Activated CD8-positive, alpha-beta memory T cell treated with anti-CD3 and anti-CD28 coated beads, Interleukin-2, amount 50 U/mL, for 24 hours (primary cell): Measurements from ENCODE around the gene RB1.

Experiments used
- DNase-seq: peaks from one replicate; pipeline ENCODE4 v3.0.0-alpha.2; 2020; ENCODE audit errors: extremely low read depth

Gene RB1

DNA sequence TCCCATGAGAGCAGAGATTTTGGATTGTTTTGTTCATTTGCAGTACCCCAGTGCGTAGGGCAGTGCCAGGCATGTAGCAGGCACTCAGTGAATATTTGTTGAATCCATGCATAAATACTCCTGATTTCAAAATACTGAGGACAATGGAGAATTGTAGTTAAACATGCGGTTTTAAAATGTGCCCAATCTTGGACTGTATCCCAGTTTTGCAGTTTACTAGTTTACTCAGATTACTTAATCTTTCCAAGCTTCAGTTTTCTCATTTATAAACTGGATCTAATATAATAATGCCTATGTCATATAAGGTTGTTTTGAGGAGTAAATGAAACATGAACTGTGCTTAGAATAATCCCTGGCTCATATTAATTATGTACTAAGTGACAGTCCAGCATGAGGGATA is 190.3 kb downstream of the RB1 start:
- DNase-seq: no peak

- DNase-seq: no peak
Observed at GRCh38 chr13:48494874-48495273, 191.3 kb downstream of the RB1 start.

- DNase-seq: no peak
Observed at GRCh38 chr13:48496271-48497161, 193.0 kb downstream of the RB1 start.

GRCh38 chr13:48497669-48498068 is 194.1 kb downstream of the RB1 start:
- no peak for DNase-seq

- no peak for DNase-seq
Observed at GRCh38 chr13:48500652-48501197, 197.2 kb downstream of the RB1 start.

DNA sequence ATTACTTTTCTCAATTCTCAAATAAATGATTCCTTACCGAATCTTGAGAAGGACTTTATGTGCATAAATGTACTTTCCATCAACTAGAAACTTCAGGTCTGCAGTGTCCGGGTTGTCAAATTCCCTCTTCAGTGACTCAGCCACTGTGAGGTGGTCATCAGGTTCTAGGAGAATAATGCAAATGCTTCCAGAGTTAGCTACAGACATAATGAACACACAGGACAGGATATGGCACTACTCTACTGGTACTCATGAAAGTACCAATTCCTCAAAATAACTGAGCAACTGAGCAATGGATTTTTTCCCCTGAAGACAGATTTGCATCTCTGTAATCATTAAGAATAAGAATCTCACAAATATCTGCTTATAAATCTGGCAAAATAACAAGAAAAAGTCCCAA is 198.2 kb downstream of the RB1 start:
- DNase-seq: no peak

GRCh38 chr13:48502601-48503319 is 199.2 kb downstream of the RB1 start:
- DNase-seq: no peak

GRCh38 chr13:48504606-48505005 is 201.1 kb downstream of the RB1 start:
- DNase-seq: no peak

DNA sequence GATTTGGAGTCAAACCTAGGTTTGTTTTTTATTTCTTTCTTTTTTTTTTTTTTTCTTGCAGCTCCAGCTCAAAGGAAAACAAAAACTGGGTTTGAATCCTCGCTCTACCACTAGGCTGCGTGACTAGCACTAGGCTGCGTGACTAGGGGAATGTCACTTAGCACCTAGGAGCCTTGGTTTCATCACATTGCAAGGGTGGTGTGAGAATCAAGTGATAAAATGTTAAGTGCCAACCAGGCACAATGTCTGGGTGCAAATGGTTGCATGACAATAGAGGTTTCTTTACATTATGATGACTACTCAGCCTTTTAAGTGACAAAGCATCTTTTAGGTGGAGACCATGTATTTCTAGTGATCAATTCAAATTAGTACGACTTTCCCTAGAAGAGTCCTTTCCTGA is 201.5 kb downstream of the RB1 start:
- DNase-seq: no peak

DNA sequence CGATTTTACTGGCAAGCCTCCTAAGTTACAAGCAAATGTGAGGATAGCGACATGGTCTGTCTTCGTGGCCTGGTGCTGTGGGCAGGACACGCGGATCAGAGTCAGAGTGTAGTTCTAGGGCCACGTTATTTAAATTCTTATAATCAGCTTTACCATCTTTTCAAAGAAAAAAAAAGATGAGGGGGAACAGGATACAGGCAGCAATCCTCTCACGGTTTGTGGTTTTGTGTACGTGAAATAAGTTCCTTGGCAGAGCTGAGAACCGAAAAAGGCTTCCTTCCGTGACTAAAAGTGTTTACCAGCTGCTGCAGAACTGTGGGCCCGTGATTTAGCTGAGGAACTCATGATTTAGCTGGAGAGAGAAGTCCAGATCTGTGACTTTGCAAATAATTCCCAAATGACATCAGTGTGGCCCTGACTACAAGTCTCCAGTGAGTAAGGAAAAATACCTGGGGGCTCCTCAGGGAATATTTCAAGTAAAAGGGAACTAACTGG is 202.1 kb downstream of the RB1 start:
- DNase-seq: no peak

DNA sequence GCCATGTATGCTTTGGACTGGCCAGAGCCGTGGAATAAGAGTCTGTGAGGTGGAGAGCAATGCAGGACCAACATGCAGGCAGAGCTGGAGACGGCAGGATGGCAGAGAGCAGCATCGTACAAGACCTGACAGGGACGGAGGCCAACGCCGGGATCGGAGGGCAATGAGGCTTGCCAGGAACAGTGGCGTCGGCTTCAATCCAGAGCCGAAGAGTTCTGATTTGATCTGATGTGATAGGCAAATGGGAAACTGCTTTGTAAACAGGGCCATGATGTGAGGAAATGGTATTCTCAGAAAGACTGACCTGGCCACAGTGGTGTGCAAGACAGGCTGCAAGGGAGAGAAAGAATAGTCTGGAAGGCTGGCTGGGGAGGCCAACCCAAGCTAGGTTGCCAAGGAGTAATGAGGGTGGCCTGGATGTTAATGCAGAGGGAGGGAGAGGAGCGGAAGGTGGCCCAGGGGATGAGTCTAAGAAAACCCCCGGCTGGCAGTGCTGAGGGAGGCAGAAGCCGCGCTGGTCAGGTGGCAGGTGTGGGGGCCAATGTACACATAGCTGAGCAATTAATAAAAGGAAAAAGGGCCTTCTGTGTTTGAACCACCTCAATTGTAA is 202.6 kb downstream of the RB1 start:
- DNase-seq: no peak

- no peak for DNase-seq
Observed at GRCh38 chr13:48507021-48507420, 203.5 kb downstream of the RB1 start.

DNA sequence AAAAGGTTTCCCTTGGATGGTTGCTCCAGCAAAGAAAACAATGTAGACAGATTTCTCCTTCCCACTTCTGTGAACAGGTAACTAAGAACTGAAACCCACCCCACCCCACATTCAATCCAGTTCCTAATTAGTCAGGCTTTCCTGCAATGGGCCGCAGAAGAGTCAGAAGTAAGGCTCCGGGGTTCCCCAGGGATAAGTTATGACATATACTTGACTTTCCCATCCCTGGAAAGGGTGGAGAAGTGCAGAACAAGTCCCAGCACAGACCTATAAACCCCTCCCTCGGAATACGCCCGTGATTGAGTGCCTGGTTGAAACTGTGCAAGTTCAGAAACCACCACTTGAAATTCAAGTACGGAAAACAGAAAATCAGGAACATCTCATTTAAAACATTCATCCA is 204.5 kb downstream of the RB1 start:
- DNase-seq: no peak

DNA sequence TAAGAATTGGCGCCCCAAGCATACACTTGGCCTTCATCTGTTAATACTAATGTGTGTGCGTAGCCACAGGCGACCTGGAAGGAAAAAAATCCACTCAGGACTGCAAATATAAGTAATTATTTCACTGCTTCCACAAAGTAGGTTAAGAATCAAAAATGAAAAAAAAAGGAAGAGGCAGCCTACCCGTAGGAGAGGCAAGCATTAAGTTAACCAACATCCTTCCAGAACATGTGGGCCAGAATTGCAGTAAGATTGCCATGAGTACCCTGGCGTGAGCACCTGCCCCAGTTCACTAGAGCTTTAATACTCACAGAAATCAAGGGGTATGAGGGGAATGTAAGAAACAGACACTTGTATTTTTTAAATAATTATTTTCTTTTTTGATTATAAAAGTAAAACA is 207.1 kb downstream of the RB1 start:
- no peak for DNase-seq

DNA sequence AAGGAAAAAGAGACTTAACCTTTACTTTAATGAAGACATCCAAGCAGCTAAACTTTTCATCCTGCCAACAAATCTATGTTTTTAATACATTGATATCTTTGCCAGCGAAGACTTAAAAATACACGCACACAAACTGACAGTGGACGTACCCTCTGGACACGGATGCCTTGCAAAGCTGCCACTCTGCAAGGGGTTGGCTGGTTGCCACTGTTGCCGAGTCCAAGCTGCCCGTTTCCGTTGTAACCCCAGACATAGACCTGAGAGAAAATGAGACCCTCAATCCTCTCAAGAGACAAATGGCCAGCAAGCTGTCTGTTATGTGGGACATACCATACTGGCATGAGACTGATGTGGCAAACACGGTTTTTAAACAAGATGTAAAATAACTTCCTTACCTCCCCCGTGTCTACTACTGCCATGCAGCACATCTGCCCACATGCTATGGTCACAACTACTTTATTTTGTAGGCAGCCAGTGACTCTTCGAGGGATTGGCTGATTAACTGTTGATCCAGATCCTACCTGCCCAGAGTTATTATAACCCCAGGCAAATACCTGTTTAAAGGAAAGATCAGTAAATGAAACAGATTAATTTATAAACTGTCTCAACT is 208.2 kb downstream of the RB1 start:
- DNase-seq: no peak

DNA sequence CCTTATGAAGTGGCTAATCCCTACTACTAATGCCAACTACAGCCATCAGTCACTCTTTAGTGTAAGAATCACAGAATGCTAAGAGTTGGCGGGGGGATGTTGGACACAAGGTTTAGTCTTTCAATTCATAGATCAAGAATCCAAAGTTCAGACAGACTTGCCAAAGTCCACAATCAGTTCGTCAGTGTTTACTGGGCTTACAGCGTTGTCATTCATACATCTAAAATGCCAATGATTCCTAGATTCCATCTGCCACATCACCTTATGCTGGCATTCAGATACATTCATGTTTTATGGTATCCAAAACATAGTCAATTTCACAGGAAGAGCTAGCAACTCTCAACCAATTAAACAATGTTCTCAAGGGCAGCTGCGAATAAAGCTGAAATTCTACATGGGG is 211.2 kb downstream of the RB1 start:
- no peak for DNase-seq

DNA sequence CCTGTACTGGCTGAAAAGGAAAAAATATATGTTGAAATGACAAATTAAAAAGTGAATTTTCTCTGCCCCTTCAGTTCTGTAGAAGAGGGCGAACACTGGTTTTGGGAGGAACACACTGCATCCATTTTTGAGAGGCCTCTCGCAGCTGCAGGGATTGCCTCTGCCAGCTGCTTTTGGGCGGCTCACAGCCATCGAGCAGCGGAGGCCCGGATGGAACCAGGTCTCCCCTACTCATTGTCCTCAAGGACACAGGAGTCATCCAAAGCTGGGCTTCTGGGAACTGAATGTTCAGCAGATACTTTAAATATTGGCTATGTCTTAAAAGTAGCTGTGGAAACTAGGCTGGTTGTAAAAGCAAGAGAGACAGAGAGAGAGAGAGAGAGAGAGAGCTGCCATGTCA is 212.2 kb downstream of the RB1 start:
- no peak for DNase-seq

- no peak for DNase-seq
Observed at GRCh38 chr13:48518083-48518482, 214.5 kb downstream of the RB1 start.

- DNase-seq: no peak
Observed at GRCh38 chr13:48526286-48526685, 222.7 kb downstream of the RB1 start.

- no peak for DNase-seq
Observed at GRCh38 chr13:48527955-48528354, 224.4 kb downstream of the RB1 start.

- no peak for DNase-seq
Observed at GRCh38 chr13:48528720-48529119, 225.2 kb downstream of the RB1 start.

GRCh38 chr13:48530833-48531232 is 227.3 kb downstream of the RB1 start:
- no peak for DNase-seq
